ENCODE measurements around the gene GYPC. TPM values are rescaled to one million over a fixed set of nuclear protein-coding genes. Genes with fewer than 3 reads are reported as not detected.

GYPC gene
- total RNA-seq, 2 donors from 2014 or later: 7.1 to 14.7 TPM

DNA sequence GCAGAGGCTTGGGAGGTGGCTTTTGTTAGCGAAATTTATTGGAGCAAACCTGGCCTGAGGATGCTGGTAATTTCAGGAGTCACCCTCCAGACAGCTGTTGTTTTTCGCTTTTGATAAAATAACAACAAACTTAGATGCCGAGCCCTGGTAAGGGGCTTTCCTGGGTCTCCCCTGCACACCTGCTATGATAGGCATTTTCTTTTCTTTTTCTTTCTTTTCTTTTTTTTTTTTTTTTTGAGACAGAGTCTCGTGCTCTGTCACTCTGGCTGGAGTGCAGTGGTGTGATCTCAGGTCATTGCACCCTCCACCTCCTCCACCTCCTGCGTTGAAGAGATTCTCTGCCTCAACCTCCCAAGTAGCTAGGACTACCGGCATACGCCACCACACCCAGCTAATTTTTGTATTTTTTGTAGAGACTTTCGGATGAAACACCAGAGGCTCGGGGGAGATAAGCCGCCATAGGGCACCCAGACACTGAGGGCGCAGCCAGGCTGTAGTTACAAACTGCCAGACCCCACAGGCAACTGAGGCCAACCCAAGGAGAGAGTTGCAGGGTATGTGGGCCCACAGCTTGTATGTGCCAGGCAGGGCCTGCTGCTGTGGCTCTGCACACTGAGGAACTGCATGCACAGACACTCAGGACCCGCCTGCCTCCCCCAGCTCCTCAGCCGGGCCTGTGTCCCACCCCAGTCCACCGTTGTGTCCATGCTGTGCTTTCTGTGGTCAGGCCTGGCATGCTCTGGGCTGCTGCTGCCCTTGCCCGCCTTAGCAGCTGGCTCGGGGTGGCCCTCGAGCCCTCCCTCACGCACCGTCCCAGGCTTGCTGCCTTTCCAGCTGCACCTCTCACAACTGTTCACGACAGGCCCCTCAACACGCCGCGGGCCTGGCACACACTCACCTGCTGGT is 3.9 kb downstream of the GYPC start:
- no peaks in the 10 kb centered on the region for H3K9me3 ChIP-seq
- DNase-seq: no peak
- peak overlapping the region in 1 of 2 donors; percentile 2 for H3K9ac ChIP-seq (ENCODE audit: low read depth in 2 of 2, low read length in 2 of 2)
- H3K36me3 ChIP-seq: no peaks in the 10 kb centered on the region
- no peaks in the 10 kb centered on the region for H3K4me1 ChIP-seq
- peak overlapping the region; percentile 90 for H3K27ac ChIP-seq
- intact Hi-C loops (cut with DNase I): no loop called here
- H3K27me3 ChIP-seq: no peaks in the 10 kb centered on the region
- TF ChIP-seq, protein P1, sequence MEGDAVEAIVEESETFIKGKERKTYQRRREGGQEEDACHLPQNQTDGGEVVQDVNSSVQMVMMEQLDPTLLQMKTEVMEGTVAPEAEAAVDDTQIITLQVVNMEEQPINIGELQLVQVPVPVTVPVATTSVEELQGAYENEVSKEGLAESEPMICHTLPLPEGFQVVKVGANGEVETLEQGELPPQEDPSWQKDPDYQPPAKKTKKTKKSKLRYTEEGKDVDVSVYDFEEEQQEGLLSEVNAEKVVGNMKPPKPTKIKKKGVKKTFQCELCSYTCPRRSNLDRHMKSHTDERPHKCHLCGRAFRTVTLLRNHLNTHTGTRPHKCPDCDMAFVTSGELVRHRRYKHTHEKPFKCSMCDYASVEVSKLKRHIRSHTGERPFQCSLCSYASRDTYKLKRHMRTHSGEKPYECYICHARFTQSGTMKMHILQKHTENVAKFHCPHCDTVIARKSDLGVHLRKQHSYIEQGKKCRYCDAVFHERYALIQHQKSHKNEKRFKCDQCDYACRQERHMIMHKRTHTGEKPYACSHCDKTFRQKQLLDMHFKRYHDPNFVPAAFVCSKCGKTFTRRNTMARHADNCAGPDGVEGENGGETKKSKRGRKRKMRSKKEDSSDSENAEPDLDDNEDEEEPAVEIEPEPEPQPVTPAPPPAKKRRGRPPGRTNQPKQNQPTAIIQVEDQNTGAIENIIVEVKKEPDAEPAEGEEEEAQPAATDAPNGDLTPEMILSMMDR (IDR thresholded peaks at IDR 0.05): no peak
- no peak overlapping the region for H3K4me3 ChIP-seq

DNA sequence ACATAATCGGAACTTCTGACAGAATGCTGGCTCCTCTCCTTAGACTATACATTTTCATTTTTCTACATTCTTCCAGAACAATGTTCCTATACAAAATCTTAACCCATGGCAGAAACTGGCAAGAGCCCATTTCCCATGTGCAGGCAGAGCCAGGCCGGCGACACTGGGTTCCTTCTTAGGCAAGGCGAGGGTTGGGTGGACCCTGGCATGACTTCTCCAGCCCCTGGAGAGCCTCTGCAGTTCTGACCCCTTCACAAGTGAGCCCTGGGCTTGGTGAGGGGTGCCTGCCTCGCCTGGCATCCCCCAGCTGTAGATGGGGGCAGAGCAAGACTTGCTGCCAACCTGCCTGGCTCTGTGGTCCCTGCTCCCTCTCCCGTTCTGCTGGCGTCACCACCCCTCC is 5.0 kb downstream of the GYPC start:
- H3K4me1 ChIP-seq: no peaks in the 10 kb centered on the region
- DNase-seq: no peak
- H3K9me3 ChIP-seq: no peaks in the 10 kb centered on the region
- H3K4me3 ChIP-seq: no peak overlapping the region
- no peak overlapping the region for H3K9ac ChIP-seq (ENCODE audit: low read depth in 2 of 2, low read length in 2 of 2)
- H3K36me3 ChIP-seq: no peaks in the 10 kb centered on the region
- H3K27ac ChIP-seq: no peak overlapping the region
- H3K27me3 ChIP-seq: no peaks in the 10 kb centered on the region
- TF ChIP-seq, protein P1 (IDR thresholded peaks at IDR 0.05): no peak
- intact Hi-C loops (cut with DNase I): no loop called here

DNA sequence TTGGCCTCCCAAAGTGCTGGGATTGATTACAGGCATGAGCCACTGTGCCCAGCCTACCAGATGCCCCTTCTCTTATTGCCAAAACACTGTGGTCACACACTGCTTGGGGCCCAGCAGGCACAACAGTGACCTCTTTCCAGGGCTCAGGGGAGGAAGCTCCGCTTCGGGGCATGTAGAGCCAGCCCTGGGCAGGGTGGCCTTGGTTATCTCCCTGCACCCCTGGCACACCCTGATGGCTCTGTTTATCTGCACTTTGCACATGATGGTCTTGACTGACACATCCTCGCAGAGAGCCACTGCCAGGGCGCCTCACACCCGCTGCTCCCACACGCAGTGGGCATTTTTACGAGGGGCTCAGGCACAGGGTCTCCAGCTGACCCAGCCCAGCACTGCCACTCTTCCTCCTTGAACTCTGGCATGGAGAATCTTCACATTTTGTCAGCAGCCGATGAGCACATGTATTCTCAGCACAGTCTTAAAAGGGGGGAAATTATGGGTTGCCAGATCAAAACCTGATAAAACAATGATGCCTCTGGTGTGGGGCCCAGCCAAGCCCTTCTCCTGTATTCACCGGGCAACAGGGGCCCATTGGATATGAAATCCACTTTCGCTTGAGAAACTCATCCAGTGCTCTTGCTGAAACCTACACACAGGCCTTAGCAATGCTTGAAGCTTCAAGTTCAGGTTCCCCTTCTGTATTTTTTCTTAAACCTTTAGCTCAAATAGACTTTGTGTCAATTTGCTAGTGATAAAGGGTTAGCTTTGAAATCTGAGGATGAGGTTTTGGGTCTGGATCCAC is 5.9 kb downstream of the GYPC start:
- intact Hi-C loops (cut with DNase I): no loop called here
- Histone ChIP-seq H3K36me3 (no peaks in the 10 kb centered on the region), H3K27ac (no peak overlapping the region), H3K9me3 (no peaks in the 10 kb centered on the region), H3K27me3 (no peaks in the 10 kb centered on the region), H3K9ac (ENCODE audit: low read depth in 2 of 2, low read length in 2 of 2) (peak overlapping the region in 1 of 2 donors; percentile 6), H3K4me1 (no peaks in the 10 kb centered on the region), H3K4me3 (no peak overlapping the region)
- no peak for DNase-seq
- TF ChIP-seq, protein P1 (IDR thresholded peaks at IDR 0.05): no peak

DNA sequence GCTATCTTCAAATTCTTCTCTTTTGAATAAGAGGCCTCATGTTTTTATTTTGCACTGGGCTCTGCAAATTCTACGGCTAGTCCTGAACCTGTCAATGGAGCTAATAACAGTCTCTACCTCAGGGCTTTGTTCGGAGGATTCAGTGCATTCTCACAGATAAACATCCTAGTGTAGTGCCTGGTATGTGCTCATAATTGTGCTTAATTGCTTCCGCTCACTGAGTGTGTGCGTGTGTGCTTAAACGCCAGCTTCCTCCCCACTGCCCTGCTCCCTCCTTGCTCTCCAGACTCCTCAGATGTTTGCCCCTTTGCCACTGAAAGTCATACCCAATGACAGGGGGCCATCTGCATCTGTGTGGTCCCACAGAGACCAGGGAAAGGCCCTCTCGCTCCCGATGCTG is 6.7 kb downstream of the GYPC start:
- intact Hi-C loops (cut with DNase I): no loop called here
- H3K9ac ChIP-seq (ENCODE audit: low read depth in 2 of 2, low read length in 2 of 2): no peak overlapping the region
- no peaks in the 10 kb centered on the region for H3K9me3 ChIP-seq
- no peaks in the 10 kb centered on the region for H3K27me3 ChIP-seq
- DNase-seq: no peak
- no peak overlapping the region for H3K27ac ChIP-seq
- no peak overlapping the region for H3K4me3 ChIP-seq
- no peaks in the 10 kb centered on the region for H3K4me1 ChIP-seq
- TF ChIP-seq, protein P1 (IDR thresholded peaks at IDR 0.05): no peak
- no peaks in the 10 kb centered on the region for H3K36me3 ChIP-seq

DNA sequence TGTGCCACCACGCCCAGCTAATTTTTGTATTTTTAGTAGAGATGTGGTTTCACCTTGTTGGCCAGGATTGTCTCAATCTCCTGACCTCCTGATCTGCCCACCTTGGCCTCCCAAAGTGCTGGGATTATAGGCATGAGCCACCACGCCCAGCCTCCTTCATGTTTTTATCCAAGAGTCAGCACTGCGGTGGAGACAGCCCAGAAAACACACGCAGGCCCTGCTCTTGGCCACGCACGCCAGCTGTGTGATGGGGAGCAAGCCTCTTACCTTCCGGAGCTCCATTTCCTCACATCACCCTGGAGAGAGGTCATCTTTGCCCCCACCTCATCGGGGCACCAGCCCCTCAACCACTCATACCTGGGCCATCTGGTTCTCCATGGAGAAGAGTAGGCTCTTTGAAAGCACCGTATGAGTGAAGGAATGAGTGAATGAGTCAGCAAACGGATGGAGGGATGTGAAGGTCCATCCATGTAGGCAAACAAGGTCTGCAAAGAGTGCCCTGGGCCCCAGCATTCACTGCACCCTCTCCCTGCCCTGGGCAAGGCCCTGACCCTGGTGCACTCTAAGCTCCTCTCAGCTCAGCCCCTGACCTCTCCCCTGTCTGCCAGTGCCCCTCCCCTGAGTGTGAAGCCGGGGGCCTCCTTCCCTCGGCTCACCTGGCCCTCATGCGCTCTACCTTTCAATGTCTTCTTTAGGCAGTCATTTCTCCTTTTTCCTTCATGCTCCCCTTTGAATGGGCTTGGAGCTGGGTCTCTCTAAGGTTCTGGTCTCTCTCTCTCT is 7.4 kb downstream of the GYPC start:
- Histone ChIP-seq H3K4me1 (no peaks in the 10 kb centered on the region), H3K9ac (ENCODE audit: low read depth in 2 of 2, low read length in 2 of 2) (no peak overlapping the region), H3K36me3 (no peaks in the 10 kb centered on the region), H3K9me3 (no peaks in the 10 kb centered on the region), H3K4me3 (no peak overlapping the region), H3K27ac (no peak overlapping the region), H3K27me3 (no peaks in the 10 kb centered on the region)
- TF ChIP-seq, protein P1 (IDR thresholded peaks at IDR 0.05): no peak
- intact Hi-C loops (cut with DNase I): no loop called here
- DNase-seq: no peak
